ENCODE results near the gene PPFIA2.
"Not testable (repeated sequence)": the region's sequence is repeated elsewhere in the genome, so short reads cannot be mapped to it uniquely, and the experiment has no call there.

GRCh38 chr12:81590703-81591102 lies 168.4 kb downstream of the PPFIA2 start:
- TF ChIP-seq CREB1 (CRISPR knock-in tag; IDR thresholded peaks at IDR 0.05); CTCF (IDR thresholded peaks at IDR 0.05); IRF2 (CRISPR knock-in tag; IDR thresholded peaks at IDR 0.05; ENCODE audit: borderline replicate concordance, low read depth): not testable (repeated sequence)

All from WTC11 (cell line).